ENCODE data around the gene CHST8. TPM values are rescaled to one million over a fixed set of nuclear protein-coding genes. Genes with fewer than 3 reads are reported as not detected.

CHST8 gene
- total RNA-seq, 1 donor from 2014 or later = 0.58 TPM

GRCh38 chr19:33756177-33756576 lies 134.4 kb downstream of the CHST8 start:
- no peak for DNase-seq (ENCODE audit: extremely low read depth, low read depth, low spot score)

GRCh38 chr19:33758541-33759013 lies 136.8 kb downstream of the CHST8 start:
- no peak for DNase-seq (ENCODE audit: extremely low read depth, low read depth, low spot score)

GRCh38 chr19:33759356-33759755 lies 137.6 kb downstream of the CHST8 start:
- DNase-seq (ENCODE audit: extremely low read depth, low read depth, low spot score) = no peak

- no peak for DNase-seq (ENCODE audit: extremely low read depth, low read depth, low spot score)
Measured at GRCh38 chr19:33763633-33764371, 142.0 kb downstream of the CHST8 start.

DNA sequence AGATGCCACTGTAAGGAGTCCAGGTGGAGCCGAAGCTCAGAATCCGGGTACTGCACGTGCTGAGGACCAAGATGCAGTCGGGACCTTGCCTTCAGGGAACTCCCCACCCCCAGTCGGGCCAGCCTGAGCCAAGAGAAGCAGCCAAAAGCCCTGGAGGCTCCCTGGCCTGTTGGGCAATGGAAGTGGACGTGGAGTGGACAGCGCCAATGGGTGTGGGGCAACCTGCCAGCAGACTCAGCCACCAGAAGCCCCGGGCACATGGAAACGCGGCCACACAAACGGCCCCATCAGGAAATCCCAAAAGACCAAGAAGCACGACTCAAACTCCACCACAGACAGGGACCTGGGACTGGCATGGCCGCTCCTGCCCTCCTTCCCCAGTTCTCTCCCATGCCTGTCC lies 144.9 kb downstream of the CHST8 start:
- no peak for DNase-seq (ENCODE audit: extremely low read depth, low read depth, low spot score)

- DNase-seq (ENCODE audit: extremely low read depth, low read depth, low spot score) = no peak
Measured at GRCh38 chr19:33767898-33768413, 146.2 kb downstream of the CHST8 start.

DNA sequence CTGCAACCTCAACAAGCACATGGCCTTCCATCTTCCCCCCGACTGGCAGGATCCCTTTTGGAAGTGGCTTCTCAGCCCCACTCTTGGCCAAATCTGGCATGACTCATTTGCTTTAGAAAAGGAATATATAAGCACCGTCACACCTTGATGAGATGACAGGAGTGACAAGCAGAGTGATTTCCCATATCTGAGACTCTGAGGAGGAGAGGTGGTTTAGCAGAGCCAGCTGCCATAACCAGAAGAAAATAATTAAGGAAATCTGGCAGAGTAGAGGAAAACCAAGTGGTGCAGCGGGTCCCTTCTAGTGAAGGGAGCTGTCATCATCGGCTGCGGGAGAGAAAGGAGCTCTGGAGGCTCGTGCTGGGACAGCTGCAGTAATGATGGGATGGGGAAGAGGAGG lies 147.5 kb downstream of the CHST8 start:
- no peak for DNase-seq (ENCODE audit: extremely low read depth, low read depth, low spot score)

DNA sequence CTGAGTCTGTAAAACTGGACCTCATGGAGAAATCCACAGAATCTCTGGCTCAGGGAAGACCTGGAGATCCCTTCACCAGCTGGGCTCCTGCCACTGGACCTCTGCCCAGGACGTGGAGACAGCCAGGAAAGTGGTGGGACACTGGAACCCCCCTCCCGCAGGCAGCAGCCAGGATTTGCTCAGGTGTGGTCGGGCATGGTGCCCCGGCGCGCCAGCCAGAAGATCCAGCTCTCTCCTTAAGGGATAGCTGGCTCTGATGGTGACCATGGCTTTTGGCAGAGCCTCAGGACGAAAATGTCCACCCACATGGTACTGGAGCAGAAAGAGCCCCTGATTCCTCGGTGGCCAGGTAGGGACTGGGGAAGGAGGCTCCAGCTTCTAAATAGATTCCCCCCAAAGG lies 148.4 kb downstream of the CHST8 start:
- no peak for DNase-seq (ENCODE audit: extremely low read depth, low read depth, low spot score)

GRCh38 chr19:33771384-33772101 lies 149.8 kb downstream of the CHST8 start:
- DNase-seq (ENCODE audit: extremely low read depth, low read depth, low spot score) = no peak

DNA sequence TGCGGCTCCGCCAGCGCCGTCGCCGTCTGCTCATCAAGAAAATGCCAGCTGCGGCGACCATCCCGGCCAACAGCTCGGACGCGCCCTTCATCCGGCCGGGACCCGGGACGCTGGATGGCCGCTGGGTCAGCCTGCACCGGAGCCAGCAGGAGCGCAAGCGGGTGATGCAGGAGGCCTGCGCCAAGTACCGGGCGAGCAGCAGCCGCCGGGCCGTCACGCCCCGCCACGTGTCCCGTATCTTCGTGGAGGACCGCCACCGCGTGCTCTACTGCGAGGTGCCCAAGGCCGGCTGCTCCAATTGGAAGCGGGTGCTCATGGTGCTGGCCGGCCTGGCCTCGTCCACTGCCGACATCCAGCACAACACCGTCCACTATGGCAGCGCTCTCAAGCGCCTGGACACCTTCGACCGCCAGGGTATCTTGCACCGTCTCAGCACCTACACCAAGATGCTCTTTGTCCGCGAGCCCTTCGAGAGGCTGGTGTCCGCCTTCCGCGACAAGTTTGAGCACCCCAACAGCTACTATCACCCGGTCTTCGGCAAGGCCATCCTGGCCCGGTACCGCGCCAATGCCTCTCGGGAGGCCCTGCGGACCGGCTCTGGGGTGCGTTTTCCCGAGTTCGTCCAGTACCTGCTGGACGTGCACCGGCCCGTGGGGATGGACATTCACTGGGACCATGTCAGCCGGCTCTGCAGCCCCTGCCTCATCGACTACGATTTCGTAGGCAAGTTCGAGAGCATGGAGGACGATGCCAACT lies 150.5 kb downstream of the CHST8 start:
- no peak for DNase-seq (ENCODE audit: extremely low read depth, low read depth, low spot score)

DNA sequence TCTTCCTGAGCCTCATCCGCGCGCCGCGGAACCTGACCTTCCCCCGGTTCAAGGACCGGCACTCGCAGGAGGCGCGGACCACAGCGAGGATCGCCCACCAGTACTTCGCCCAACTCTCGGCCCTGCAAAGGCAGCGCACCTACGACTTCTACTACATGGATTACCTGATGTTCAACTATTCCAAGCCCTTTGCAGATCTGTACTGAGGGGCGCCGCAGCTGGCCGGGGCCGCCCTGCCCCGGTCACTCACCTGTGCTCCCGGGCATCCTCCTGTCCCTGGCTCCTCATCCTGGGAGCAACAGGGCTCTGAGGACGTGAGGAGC lies 151.1 kb downstream of the CHST8 start:
- DNase-seq (ENCODE audit: extremely low read depth, low read depth, low spot score) = no peak

DNA sequence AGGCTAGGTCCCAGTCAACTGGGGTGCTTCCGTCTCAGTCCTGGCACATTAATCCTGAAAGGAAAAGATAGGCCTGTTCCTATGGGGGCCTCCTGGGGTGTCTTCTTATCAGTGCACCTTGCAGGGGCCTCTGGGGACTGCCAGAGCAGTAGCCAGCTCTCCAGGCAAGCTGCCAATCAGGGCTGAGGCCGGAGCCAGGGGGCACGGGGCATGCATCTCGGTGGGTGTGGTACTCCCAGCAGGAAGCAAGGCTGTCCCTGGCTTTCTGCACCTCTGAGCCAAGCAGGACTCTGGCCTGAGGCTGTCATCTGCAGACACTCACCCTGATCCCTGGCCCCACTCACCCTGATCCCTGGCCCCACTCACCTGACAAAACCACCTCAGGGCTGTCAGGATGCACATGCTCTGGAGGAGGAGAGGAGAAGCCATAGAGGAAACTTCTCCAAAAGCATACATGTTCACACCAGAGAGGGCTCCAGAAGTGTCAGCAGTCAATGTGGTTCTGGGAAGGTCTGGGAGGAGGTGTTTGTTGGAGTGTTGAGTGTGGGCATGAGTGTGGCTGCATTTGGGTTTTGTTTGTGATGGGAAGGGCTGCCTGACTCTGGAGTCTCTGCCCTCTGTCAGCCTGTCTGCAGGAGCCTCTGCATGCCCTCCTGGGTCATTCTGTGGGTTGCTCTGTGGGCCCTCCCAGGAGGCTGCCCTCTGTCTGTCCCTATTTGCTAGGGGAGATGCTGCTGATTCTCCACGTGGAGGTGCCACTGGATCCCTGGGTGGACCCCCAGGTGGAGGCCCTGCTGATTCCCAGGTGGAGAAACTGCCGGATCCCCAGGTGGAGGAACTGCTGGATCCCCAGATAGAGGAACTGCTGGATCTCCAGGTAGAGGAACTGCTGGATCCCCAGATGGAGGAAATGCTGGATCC lies 152.2 kb downstream of the CHST8 start:
- no peak for DNase-seq (ENCODE audit: extremely low read depth, low read depth, low spot score)

- DNase-seq (ENCODE audit: extremely low read depth, low read depth, low spot score) = no peak
Measured at GRCh38 chr19:33774751-33775150, 153.0 kb downstream of the CHST8 start.

DNA sequence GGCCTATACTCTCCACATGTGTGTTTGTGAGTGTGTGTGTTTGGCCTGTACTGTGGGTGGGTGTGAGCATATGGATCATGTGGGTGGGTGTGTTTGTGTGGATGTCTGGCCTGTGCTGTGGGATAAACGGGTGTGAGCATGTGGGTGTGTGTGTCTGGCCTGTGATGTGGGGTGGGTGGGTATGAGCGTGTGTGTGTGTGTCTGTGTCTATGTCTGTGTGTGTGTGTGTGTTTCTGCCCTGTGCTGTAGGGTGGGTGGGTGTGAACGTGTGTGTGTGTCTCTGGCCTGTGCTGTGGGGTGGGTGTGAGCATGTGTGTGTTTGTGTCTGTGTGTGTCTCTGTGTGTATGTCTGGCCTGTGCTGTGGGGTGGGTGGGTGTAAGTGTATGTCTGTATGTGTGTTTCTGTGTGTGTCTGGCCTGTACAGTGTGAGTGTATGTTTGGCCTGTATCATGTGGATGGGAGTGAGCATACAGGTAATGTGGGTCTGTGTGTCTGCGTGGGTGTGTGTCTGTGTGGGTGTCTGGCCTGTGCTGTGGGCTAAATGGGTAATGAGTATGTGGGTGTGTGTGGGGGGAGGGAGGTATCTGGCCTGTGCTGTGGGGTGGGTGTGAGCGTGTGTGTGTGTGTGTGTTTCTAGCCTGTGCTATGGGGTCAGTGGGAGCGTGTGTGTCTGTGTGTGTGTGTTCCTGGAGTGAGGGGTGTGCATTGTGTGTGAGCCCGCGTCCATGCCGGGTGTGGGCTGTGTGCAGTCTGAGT lies 154.2 kb downstream of the CHST8 start:
- DNase-seq (ENCODE audit: extremely low read depth, low read depth, low spot score) = no peak

DNA sequence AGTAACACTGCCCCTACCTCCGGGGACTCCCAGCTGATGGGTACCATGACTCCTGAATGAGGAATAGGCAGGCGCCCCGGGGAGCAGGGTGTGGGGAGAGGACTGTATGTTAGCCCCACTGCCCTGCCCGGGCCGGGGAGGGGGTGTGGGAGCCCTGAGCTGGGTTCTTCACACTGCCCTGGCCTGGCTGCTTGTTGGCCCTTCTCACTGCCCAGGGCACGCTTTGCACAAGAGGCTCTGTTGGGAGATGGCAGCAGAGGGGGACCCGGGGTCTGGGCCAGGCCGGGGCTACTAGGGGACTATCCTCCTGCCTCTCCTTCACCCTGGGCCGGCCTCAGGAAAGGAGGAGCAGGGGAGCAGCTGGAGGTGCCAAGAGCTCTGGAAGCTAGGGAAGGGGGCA lies 155.6 kb downstream of the CHST8 start:
- DNase-seq (ENCODE audit: extremely low read depth, low read depth, low spot score) = no peak

DNA sequence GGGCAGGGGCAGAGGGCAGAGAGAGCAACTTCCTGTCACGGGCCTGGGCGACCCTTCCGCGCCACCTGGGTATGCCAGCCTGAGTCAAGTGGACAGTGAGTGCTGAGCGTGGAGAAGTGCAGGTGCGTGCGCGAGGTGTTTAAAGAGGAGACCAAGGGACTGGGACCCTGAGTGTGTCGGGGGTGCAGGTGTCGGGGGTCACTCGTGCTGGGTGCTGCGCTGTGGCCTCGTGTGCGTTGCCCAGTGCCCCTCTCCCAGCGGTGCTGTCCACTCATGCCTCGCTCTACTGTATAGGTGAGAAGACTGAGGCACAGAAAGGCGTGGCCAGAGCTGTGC lies 156.0 kb downstream of the CHST8 start:
- DNase-seq (ENCODE audit: extremely low read depth, low read depth, low spot score) = no peak

DNA sequence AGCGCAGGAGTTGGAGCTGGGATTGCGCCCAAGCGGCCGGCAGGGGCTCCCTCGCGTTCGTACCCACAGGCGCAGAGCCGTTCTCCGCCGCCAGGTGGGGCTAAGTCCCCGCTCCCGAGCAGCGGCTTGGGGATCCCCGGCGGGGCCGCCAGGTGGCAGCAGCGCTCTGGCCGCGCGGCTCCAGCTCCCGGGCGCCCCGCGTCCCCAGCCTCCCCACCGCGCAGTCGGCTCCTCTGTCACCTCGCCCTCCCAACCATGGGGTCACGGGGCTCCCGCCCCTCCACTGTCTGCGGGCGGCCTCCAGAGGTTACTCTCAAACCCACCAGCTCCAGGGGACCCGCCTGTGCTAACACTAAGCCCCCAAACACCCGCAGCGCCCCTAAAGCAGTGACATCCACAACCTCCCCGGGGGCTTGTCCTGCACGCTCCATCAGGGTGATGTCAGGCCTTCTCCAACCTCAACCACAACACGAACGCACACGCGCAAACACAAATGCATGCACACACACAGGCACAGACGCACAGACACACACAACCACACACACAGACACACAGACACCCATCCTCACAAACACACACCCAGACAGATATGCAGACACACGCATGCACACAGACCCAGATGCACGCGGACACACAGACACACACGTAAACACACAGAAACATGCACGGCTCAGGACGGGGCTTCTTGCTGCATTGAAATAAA lies 156.5 kb downstream of the CHST8 start:
- DNase-seq (ENCODE audit: extremely low read depth, low read depth, low spot score) = no peak

- no peak for DNase-seq (ENCODE audit: extremely low read depth, low read depth, low spot score)
Measured at GRCh38 chr19:33779849-33780248, 158.1 kb downstream of the CHST8 start.

DNA sequence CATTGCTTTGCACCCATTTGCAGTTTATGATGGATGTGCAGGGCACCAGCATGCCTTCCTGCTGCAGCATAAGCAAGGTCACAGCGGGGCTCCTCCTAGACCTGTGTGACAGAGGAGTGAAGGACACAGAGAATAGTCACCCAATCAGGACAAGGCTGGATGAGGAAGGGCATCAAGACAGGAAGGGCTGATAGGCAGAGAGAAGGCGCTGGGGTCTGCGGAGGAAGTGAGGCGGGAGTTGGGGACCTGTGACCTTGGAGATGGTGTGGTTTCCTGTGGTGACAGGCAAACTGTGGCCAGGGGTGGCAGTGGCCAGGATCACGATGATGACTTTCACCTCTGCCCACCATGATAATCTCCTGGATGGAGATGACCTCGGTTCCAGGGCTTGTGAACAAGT lies 158.5 kb downstream of the CHST8 start:
- no peak for DNase-seq (ENCODE audit: extremely low read depth, low read depth, low spot score)
